Suprapubic skin (tissue), 3 donors: ENCODE results near the gene SNUPN.

ENCODE experiments used
- CTCF ChIP-seq, 2 donors: fragments of 200-600 bp in 1 of 2; fragments of 450-650 bp in 1 of 2; sonication (generic) in 1 of 2; IDR thresholded peaks; one replicate each; pipeline ENCODE4 v1.5.1; 2016 to 2019; ENCODE audit warnings: antibody characterized with exemption in 2 of 2, mild to moderate bottlenecking in 1 of 2, moderate library complexity in 1 of 2
- POLR2AphosphoS5 ChIP-seq, 3 donors: sonication (generic); formaldehyde crosslinking; IDR thresholded peaks; one replicate each; pipeline ENCODE4 v1.6.1; 2017; ENCODE audit warnings: antibody characterized with exemption in 3 of 3

- TF ChIP-seq POLR2AphosphoS5 (IDR thresholded peaks at IDR 0.05) (no peak), CTCF (IDR thresholded peaks at IDR 0.05) (no peak)
These were observed 13.7 kb upstream of the SNUPN start for GRCh38 chr15:75639191-75639708.
